ENCODE data around the gene CYP19A1.

DNA sequence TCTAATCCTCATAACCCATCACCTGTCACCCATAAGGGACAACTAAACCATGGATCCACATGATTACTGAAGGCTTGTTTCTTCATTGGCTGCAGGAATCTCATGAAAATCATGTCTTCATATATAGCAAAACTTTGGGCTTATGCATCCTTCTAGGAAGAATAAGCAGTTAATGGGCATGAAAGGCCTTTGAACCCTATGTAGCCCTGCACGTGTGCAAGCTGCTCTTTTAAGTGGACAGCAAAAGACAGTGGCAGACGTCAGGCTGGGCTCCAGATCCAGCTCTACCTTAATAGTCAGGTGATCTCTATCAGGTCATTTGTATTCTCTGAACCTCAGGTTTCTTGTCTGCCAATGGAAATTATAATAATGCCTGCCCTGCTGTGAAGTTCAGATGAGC, 18.9 kb downstream of the CYP19A1 start:
- TF ChIP-seq, protein P1, sequence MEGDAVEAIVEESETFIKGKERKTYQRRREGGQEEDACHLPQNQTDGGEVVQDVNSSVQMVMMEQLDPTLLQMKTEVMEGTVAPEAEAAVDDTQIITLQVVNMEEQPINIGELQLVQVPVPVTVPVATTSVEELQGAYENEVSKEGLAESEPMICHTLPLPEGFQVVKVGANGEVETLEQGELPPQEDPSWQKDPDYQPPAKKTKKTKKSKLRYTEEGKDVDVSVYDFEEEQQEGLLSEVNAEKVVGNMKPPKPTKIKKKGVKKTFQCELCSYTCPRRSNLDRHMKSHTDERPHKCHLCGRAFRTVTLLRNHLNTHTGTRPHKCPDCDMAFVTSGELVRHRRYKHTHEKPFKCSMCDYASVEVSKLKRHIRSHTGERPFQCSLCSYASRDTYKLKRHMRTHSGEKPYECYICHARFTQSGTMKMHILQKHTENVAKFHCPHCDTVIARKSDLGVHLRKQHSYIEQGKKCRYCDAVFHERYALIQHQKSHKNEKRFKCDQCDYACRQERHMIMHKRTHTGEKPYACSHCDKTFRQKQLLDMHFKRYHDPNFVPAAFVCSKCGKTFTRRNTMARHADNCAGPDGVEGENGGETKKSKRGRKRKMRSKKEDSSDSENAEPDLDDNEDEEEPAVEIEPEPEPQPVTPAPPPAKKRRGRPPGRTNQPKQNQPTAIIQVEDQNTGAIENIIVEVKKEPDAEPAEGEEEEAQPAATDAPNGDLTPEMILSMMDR (IDR thresholded peaks at IDR 0.05; ENCODE audit: insufficient read depth, low read length) = no peak
- TF ChIP-seq POLR2AphosphoS5 (IDR thresholded peaks at IDR 0.05; ENCODE audit: low read depth) = no peak
- TF ChIP-seq, protein P2, sequence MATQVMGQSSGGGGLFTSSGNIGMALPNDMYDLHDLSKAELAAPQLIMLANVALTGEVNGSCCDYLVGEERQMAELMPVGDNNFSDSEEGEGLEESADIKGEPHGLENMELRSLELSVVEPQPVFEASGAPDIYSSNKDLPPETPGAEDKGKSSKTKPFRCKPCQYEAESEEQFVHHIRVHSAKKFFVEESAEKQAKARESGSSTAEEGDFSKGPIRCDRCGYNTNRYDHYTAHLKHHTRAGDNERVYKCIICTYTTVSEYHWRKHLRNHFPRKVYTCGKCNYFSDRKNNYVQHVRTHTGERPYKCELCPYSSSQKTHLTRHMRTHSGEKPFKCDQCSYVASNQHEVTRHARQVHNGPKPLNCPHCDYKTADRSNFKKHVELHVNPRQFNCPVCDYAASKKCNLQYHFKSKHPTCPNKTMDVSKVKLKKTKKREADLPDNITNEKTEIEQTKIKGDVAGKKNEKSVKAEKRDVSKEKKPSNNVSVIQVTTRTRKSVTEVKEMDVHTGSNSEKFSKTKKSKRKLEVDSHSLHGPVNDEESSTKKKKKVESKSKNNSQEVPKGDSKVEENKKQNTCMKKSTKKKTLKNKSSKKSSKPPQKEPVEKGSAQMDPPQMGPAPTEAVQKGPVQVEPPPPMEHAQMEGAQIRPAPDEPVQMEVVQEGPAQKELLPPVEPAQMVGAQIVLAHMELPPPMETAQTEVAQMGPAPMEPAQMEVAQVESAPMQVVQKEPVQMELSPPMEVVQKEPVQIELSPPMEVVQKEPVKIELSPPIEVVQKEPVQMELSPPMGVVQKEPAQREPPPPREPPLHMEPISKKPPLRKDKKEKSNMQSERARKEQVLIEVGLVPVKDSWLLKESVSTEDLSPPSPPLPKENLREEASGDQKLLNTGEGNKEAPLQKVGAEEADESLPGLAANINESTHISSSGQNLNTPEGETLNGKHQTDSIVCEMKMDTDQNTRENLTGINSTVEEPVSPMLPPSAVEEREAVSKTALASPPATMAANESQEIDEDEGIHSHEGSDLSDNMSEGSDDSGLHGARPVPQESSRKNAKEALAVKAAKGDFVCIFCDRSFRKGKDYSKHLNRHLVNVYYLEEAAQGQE (IDR thresholded peaks at IDR 0.05; ENCODE audit: insufficient replicate concordance, low read depth) = no peak

All from HL-60 (cell line).